ACHN (cell line): Measurements from ENCODE around the gene BCL11B.
A peak's percentile ranks its signal among the peaks of the same experiment; 100 is the strongest.

ENCODE experiments used
- DNase-seq: peaks from one replicate; pipeline ENCODE4 v3.0.0-alpha.2; 2015
- in situ Hi-C: cut with HindIII; loops from 2 replicates; pipeline ENCODE4 v1.10.0; 2017; ENCODE audit warnings: low sequenced_read_pairs, low pct_ligation_motif_present, low pct_unique_long_range_greater_than_20kb

Gene BCL11B

DNA sequence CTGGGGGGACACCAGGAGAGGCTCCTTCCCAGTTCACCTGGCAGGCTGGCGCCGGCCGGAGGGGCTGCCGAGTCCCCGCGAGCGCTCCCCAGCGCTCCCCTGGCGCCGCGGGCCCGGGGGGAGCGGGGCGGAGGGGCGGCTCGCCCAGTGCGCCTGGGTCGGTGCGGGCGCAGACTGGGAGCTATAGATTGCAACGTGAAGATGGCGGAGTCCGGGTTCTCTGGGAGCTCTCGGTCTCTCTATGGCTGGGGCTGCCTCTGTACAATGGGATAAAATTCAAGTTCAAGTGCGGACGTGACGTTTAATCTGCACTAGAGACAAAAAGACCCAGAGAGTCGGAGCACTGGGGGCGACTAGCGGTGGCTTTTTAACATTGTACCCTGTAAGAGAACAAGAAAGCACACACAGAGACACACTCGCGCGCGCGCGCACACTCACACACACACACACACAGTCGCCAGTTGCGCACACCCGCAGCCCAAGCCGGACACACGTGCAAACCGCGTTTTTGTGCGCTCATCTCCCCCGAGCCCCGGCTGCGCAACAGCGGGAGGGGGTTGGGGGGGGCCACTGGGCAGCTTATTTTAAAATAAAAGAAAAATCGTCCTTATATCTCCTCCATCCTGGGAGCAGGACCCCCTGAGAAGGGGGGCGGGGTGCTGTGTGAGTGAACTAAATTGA, at the start of gene BCL11B:
BCL11B (minus strand) TSS at position 247 of the 681 bp plus-strand sequence. CDS start 979 bp downstream, outside the sequence.
- in situ Hi-C loops: no loop called here
- DNase-seq: peak; percentile 76

DNA sequence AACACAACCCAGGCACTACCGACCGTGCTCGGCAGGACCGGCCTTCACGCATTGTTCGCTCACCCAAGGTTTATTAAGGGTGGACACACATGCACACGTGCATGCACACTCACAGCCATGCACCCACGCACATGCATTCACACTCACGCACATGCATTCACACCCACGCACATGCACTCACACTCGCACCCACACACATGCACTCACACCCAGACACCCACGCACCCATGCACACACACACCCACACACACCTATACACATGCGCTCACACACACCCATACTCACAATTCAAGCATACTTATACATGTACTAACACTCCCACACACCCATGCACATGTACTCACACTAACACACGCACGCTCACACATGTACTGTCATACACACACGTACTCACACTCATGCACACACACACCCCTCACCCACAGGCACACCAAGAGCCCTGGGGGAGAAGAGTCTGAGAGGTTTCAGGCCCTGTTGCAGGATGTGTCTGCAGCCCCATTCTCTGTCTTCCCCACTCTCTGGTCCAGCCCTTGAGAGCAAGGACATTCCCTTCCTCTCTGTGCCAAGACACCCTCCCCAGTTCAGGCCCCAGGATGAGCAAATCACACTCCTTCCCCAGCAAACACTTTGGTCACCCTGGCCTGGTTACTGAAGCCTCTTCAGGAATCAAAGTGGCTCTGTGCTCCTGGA, 49.4 kb upstream of the BCL11B start:
- DNase-seq: no peak
- in situ Hi-C loops: no loop called here

DNA sequence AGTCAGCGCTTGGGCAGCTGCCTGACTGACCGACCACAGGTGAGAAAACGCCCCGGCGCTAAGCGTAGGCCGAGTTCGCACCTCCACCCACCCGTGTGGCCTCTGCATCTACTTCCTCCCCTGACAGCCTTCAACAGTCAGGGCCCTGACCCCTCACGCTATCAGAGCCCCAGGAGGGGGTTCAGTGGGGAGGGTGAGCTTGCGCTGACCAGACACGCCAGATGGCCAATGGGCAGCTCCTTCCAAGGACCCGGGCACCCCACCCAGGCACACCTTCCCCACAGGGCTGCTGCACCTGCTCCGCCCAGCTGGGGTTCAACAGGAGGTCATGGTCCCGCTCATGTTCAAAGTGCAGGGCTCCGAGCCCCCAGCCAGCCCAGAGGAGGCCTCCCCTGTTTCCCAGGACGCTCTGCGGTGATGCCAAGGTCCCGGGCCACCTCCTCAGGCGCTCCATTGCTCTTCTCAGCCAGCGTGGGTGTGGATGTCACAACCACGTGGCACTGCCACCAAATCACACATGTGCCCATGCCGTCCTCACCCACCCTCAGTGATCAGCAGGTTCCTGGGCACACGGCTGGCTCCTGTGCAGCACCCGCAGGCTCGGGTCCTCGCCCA, 48.7 kb upstream of the BCL11B start:
- DNase-seq: no peak
- in situ Hi-C loops: no loop called here

DNA sequence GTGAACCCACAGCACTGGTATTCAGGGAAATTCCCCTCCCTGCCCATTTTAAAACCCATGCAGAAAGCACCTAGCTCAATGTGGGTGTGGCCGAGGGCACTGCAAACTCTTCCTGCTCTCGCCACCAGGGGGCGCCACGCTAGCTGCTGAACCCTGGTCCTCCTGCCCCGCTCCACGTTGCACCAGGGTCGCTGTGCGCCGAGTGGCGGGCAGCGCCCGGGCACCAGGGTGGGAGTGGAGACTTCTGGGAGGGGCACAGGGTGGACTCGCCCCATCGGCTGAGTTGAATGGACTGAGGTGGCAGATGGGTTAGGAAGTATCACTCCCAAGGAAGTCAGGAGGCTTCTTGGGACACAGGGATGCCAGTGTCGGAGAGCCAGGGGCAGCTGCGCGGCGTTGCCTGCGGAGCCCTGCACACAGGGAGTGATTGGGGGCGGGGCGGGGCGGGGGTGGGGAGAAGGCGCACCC, 48.1 kb upstream of the BCL11B start:
- peak; percentile 44 for DNase-seq
- in situ Hi-C loops: no loop called here

DNA sequence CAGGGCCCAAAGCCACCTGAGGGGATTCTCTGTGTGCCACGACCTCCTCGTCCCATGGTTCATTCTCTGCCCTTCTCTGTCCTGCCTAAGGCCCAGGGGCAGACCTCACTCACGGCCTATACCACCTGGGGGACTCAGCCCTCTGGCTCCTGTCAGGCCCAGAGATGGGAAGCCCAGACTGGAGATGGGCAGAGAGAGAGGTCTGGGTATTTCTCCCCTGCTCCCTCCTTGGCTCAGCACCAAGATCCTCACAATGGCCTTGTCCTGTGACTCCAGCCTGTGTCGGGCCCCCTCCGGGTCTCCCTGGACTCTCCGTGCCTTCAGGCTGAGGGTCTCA, 46.9 kb upstream of the BCL11B start:
- in situ Hi-C loops: no loop called here
- DNase-seq: no peak

DNA sequence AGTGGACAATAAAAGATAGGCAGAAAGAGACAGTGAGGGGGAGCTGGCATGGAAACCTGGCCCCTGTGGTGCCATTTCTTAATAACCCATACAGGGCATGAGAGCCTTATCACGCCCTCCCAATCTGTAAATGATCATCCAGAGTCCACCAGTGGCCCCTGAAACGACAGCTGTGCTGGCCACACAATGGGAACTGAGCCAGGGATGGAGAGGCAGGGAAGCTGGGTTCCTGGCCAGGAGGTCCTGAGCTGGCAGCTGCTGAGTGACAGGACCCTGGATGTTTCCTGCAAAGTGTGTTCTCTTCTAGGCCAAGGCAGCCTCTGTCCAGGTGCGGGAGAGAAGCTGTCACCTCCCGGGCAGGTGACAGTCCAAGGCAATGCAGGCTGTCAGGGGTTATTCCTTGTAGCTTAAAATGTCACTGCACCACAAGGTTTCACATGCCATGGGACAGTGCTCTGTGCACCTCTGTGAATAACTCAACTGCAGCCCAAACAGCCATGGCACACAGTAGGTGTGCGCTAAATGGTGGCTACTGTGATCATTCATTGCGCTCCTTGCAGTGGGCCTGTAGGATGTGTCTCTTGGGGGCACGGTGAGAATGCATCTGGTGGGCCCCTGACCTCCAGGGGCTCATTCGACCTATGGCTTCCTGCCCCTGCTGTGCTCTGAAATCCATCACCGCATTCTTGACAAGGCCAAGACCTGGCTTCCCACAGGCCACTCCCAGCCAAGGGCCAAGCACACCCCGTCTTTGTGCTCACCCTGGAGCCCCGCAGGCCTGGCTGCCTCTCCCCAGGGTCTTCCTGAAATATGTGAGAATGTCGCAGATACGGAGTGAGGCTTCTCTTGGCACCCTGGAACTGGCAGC, 46.3 kb upstream of the BCL11B start:
- in situ Hi-C loops: no loop called here
- DNase-seq: peak; percentile 32

DNA sequence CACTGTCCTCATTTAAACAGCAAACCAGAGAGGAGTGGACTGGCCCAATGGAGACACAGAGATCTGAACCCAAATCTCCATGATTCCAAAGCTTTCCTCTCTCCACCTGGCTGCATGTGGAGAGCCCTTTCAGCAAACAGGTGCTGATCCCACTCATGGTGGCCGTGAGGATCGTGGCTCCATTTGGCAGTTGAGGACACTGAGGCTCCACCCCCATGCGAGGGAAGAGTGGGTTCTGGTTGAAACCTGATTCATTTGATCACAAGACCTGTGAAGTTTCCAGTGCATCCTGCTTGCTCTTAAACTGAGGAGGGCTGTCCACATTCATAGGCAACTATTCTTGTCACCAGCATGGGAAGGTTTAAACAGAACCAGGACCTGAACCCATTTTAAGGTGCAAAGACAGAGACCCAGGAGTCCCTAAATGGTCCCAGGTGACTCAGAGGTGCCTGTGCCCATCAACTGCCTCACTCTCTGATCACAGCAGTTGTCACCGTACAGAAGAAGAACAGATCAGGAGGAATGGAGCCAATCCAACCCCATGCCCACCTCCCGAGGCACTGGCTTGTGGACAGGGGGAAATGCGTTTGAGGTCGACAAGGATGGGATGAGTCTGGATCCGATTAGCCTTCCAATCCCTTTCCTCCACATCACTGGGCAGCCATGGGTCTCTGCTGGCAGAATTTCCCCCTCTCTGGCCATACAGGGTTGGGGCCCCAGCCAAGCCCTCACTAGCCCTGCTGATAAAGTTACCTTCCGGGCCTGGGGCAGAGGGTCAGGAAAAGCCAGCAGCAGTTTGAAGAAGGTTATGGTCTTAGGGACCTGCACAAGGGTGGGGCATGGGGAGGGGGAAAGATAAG, 45.5 kb upstream of the BCL11B start:
- in situ Hi-C loops: no loop called here
- DNase-seq: no peak

DNA sequence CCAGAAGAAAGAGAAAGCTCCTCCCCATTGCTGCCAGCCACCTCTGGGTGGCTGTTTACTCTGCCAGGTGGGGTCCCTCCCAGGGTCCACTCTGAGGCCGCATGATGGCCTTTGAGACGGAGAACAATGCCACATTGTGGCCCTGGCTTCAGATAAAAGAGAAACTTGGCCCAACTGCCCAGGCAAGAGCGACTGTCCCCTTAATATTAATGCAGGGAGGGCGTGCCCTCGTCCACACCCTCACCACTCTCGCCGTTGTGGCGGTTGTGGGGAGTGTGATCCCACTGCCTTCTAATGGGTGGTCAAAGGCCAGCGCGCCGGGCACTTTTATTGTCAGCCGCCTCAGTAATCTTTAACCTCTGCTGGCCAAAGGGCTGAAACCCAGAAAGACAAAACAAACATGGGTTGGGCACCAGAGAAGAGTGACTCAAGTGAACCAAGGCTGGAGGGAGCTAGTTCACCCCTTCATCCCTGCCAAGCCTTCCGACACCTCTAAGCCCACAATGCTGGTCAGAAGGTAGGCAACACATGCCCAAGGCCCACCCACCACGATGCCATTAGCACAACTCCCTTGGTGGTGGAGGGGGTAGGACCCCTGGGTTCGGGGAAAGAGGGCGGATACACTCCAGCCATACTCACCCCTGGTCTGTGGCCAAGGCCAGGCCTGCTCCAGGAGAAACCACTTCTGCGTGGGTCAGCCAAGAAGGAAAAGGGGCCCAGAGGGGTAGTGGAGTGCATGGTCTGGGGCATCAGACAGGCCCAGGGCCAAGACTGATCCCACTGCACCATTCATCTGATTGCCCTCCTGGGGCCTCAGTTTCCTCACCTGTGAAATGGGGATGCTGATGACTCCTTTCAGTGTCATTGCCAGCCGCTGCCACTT, 44.5 kb upstream of the BCL11B start:
- in situ Hi-C loops: no loop called here
- DNase-seq: peak; percentile 51

DNA sequence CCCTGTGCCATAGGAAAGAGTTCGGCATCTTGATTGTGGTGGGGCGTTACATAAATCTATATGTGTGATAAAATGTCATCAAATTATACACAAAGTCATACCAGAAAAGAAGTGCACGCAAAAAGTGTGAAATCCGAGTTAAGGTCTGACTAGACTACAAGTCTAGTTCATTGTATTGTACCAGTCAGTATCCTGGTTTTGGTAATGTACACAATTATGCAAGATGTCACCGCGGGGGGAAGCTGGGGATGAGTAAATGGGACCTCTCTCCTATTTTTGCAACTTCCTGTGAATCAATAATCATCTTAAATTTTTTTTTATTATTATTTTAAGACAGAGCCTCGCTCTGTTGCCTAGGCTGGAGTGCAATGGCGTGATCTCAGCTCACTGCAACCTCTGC, 43.2 kb upstream of the BCL11B start:
- in situ Hi-C loops: no loop called here
- no peak for DNase-seq

DNA sequence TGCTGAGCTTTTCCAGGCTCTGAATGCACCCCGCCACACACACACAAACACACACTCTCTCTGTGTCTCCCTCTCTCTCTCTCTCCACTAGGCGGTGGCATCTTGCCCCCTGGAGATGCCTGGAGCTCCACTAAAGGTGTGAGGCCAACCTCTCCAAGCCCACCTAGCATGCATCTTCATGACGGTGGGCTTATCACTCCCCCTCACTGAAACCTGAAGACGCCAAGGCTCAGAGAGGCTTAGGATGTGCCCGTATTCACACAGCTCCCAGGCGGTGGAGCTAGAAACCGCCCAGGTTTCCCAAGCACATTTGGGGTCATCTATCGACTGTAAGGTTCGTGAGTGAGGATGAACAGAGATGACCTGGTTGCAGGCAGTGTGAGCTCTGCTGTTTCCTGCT, 42.6 kb upstream of the BCL11B start:
- in situ Hi-C loops: no loop called here
- no peak for DNase-seq

DNA sequence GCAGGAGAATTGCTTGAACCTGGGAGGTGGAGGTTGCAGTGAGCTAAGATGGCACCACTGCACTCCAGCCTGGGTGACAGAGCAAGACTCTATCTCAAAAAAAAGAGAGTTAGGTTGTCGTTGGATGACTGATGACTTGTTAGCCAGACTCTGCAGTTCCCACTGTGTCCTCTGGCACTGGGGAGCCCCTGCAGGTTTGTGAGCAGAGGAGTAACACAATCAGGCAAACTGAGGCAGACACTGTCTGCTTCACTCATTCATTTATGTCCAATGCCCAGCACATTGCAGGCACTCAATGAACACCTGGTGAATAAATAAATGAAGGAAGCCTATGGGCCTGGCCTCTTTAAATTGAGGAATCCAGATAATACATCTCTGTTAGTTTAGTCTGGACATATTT, 41.2 kb upstream of the BCL11B start:
- DNase-seq: no peak
- in situ Hi-C loops: no loop called here

DNA sequence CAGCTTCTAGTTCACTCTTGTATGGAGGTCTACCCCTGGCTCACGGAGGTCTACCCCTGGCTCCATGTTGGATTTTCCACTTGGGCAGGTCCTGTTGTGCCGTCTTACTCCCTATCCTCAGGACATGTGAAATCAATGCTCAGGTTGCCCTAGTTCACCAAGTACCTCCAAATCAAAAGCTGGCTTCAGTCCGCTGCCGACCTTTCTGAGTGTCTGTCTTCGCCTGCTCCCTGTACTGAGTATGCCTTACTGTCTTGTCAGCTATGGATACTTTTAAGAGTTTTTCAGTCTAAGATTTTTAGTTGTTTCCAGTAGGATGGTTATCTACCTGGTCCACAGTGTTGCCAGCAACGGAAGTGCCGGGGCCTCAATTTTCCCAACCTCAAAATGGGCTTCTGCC, 40.1 kb upstream of the BCL11B start:
- in situ Hi-C loops: no loop called here
- DNase-seq: no peak

DNA sequence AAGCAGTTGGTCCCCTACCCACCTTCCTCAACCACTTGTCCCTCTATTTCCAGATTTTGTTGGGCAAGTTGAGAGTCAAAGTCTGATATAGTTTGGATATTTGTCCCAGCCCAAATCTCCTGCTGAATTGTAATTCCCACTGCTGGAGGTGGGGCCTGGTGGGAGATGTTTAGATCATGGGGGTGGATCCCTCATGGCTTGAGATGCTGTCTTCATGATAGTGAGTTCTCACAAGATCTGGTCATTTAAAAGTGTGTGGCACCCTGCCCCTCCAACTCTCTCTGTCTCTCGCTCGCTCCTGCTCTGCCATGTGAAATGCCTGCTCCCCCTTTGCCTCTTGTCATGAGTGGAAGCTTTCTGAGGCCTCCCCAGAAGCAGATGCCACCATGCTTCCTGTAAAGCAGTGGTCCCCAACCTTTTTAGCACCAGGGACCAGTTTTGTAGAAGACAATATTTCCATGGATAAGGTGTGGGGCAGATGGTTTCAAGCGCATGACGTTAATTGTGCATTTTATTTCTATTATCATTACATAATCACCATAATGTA, 37.3 kb upstream of the BCL11B start:
- no peak for DNase-seq
- in situ Hi-C loops: no loop called here

DNA sequence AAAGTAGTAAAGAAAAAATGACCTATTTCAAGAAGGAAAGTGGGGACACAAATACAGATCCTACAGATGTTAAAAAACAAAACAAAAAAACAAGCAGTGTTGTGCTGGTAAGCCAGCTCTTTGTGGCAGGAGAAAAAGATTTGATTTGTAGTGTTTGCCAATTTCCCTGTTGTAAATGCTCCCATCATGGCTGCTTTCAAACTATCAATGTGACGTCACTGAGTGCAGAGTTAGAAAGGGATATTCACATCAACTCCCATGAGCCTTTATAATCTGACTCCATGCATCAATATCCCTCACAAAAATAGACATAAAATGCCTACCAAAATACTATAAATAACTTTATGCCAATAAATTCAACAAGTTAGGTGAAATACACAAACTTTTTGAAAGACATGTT, 32.2 kb upstream of the BCL11B start:
- DNase-seq: no peak
- in situ Hi-C loops: no loop called here

DNA sequence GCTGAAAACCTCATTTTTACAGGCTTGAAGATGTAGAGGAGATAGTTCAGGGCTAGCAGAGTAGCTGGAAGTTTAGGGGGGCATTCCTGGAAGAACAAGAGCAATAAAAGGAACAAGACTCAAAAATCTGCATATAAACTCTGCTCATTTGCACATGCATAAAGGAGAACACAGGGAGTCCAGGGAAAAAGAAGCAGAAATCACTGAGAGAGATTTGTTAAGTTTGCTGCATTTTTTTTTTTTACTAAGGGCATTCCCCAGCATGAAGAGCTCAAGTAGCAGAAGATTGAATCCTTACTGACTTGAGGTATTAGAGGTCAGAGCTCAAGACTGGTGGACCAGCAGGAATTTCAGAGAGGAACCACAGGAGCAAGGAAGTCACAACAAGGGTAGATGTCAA, 28.2 kb upstream of the BCL11B start:
- DNase-seq: no peak

DNA sequence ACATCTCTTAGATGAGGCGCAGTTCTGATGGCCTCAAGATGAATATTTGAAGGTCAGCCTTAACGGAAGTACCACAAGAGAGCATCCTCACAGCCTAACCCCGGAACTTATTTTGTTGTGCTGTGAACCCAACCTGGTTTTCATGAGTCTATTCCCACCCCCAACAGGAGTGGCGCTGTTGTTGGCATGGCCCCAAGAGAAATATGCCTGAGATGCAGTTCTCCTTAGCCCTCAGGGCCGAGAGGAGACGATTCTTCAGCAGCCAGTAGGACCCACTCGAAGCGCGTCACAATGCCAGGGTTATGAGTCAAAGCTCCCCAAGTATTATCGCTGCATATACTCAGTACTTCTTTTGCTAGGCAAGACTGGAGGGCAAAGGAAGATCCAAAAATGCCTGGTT, 24.5 kb upstream of the BCL11B start:
- no peak for DNase-seq
- in situ Hi-C loops: no loop called here

More for the DNA sequence above, 28.2 kb upstream of the BCL11B start:
- in situ Hi-C loops: no loop called here
